Upper lobe of left lung (tissue), 4 donors: Measurements from ENCODE around the gene FBXL17.

Source experiments
- CTCF ChIP-seq, 6 experiments: fragments of 450-650 bp in 4 of 6; fragments of 200-600 bp in 2 of 6; sonication (generic) in 2 of 6; IDR thresholded peaks; one replicate each; pipeline ENCODE4 v1.5.1; 2016 to 2019; ENCODE audit warnings: antibody characterized with exemption in 6 of 6
- EP300 ChIP-seq, 4 donors: sonication (generic); formaldehyde crosslinking; IDR thresholded peaks; one replicate each; pipeline ENCODE4 v1.5.1; 2017; ENCODE audit warnings: antibody characterized with exemption in 4 of 4, control low read depth in 2 of 4

GRCh38 chr5:108398964-108399363 is 17.1 kb upstream of the FBXL17 start:
- TF ChIP-seq CTCF (IDR thresholded peaks at IDR 0.05), result no peak
- TF ChIP-seq EP300 (IDR thresholded peaks at IDR 0.05), result no peak
